ENCODE results near the gene PEPD.

The PEPD gene

DNA sequence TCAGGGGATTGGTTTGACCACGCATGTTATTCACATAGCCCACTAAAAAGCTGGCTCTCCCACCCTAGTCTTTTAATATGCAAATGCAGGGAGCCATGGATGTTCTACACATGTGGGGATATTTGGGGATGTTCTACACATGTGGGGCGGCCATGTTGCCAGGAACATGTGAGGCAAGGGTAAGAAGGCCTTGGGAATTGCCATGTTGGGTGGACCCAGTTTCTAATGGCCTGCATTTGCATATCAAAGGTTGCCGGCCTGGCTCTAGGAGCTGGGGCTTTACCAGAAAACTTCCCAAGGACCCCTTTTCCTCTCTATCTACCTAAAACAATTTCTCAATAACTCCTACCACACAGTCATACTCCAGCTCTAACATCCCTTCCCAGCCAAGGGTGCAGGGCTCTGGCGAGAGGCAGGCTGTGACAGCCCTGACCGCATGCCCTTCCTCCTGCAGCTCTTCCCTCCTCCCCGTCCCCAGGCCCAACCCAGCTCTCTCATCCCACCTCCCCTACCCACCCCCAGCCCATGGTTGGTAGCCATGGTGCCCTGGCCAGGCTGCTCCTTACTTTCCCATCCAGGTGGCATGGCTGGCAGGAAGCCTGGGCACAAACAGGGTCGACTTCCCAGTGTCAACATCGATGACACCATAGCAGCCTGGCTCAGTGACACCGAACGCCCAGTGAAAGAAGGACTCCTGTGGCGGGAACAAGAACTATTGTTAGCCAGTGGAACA, 11.0 kb downstream of the PEPD start:
- DNase-seq, result no peak

- DNase-seq, result no peak
These were observed 11.8 kb downstream of the PEPD start for GRCh38 chr19:33509774-33510173.

DNA sequence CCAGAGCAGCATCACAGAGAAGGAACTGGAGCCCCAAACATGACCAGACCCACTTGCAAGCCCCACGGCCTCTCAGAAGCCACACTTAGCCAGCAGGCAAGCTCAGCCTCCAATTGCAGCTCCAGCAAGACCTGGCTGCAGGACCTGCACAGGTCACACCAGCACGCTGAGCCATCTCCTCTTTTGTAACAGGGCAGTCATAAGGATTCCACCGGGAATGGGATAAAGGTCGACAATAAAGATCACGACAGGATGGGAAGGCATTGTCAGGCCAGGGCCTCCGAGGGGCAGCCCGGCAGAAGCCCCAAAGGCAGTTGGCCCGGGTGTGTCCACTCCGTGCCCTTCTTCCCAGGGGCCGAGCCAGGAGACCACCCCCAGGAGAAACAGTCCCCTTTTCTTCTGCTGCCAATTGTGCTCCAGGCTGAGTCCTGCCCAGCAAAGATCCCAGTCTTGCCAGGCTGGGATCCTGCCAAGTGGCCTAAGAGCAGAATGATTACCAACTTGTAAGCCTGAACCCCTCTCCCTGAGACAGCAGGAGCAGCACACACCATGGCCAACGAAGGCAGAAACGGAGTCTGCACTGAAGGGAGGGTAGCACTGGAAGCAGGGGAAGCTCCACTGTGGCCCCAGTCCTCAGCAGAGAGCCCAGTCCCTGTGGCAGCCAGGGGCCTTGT, 12.5 kb downstream of the PEPD start:
- no peak for DNase-seq

GRCh38 chr19:33508431-33508830, 13.2 kb downstream of the PEPD start:
- DNase-seq, result no peak

GRCh38 chr19:33508009-33508408, 13.6 kb downstream of the PEPD start:
- DNase-seq, result no peak

DNA sequence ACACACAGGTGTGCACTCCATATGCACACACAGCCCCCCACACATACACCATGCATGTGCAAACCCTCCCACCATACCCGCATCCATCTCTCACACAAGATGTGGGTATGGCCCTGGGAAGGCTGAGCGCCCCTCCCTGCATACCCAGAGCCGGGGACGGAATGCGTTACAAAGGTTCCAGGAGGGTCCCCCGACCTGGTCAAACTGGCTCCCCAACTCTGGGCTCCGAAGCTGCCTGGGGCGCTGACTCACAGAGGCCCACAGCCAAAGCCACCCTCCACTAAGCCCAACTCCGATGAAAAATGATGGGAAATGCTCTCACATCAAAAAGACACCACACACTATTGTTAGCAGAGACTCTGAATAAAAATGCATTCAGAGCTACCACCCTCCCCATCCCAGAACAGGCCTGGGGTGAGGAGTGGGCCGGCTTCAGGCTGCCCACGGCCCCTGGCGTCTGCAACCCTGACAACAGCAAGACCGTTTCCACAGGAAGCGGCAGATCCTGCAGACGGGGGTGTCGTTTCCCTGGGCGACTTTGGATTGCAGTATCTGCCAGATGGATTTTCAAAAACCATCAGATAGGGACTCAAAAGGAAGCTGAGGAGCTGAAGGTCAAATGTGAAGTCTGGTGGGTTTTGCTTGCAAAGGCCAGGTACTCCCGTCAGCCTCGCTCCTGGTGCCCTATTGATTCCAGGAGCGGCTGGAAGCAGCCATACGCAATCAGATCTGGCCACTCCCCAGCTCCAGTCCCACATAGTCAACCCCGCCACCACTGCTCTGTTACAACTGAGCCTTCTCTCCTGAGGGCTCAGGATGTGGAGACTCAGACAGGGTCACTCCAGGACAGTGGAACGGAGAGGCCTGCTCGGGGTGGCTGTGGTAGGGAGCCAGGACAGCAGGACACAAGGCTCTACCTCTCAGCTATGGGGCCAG, 14.3 kb downstream of the PEPD start:
- DNase-seq, result no peak

DNA sequence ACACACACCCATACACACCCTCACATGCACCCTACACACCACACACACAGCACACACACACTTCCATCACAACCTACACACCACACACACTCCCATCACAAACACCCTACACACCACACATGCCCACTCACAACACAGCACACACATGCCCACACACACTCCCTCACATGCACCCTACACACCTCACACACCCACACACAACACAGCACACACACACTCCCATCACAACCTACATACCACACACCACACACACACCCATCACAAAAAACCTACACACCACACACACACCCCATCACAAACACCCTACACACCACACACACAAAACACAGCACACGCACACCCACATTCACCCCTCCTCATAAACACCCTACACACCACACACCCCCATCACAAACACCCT, 15.1 kb downstream of the PEPD start:
- no peak for DNase-seq

DNA sequence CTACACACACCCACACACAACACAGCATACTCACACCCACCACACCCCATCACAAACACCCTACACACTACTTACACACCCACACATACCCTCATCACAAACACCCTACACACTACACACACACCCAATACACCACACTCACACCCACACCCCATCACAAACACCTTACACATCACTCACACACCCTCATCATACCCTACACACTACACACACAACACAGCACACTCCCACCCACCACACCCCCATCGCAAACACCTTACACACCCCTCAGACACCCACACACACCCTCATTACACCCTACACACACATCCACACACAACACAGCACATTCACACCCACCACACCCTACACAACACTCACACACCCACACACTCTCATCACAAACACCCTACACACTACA, 15.8 kb downstream of the PEPD start:
- DNase-seq, result no peak

DNA sequence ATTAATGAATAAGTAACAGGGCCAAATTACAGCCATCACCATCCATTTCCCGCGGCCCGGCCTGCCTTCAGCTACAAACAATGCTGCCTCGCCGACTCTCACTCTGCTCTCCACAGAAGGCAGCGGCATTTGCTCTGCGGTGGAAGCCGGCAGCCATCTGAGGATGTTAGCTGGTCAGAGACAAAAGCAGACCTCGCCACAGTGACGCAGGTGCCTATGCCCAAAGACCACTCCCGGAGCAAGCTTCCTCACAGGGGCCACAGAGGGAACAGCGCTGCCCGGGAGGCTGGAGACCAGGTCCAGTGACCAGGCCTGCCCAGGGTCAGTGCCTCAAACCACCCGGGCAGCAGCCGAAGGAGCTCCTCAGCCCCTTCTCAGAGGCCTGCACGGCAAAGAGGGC, 16.4 kb downstream of the PEPD start:
- DNase-seq, result no peak

DNA sequence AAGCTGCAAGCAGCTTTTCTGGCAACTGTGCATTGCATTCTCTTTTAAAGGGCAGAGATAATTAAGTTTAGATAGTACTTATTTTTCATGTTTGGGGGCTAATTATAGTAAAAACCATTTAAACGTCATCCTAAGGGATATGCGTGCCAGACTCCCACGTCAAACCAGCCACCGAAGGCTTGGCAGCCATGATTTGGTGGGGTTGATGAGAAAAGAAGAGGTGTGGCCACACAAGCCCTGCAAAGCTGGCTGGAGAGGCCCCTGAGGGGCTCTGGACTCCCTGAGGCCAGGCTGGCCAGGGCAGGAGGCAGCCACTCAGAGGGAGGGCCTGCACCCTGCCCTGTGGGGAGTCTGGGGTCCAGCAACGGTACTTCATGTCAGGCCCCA, 17.5 kb downstream of the PEPD start:
- no peak for DNase-seq

- no peak for DNase-seq
These were observed 18.0 kb downstream of the PEPD start for GRCh38 chr19:33503433-33504057.

GRCh38 chr19:33503030-33503429, 18.6 kb downstream of the PEPD start:
- no peak for DNase-seq

GRCh38 chr19:33502521-33502920, 19.1 kb downstream of the PEPD start:
- no peak for DNase-seq

DNA sequence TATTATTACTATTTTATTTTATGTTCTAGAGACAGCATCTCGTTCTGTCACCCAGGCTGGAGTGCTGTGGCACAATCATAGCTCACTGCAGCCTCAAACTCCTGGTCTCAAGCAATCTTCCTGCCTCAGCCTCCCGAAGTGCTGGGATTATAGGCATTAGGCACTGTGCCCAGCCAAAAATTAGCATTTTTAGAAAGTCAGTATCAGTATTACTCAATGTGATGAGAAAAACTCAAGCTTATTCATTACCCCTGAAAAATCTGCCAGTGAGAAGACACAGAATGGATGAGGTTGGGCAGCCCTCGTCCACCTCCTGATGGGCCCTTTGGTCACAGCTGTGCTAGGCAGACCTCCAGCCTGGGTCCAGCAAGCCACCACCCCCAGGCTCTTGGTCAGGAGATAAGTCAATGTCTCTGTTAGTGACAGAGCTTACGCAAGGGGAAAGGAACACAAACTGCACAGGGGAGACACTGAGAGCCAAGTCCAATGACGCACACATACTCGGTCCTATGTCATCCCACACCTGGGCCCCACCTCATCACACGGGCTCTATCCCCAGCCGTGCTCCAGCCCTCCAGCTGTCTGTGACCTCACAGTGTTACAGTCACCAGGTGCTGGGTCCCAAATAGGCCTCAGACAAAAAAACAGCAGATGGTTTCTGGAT, 19.8 kb downstream of the PEPD start:
- no peak for DNase-seq

GRCh38 chr19:33500991-33501390, 20.6 kb downstream of the PEPD start:
- no peak for DNase-seq

DNA sequence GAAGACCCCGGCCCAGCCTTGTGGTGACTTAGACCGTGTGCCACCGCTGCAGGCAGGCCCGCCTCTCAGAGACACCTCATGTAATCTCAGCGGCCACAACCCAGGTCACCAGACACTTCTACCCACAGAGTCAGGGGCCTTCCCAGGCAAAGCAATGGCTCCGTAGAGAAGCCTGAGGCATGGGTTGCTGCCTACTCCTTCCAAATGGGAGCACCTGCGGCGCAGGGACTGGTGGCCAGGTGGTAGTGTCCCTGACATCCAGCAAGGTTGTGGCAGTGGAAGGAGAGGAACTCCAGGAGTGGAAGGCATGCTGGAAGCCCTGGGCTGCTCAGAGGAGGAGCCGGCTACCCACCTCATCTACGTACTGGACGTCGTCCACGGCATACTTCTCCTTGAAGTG, 21.0 kb downstream of the PEPD start:
- no peak for DNase-seq

GRCh38 chr19:33499671-33500506, 21.7 kb downstream of the PEPD start:
- no peak for DNase-seq

GRCh38 chr19:33499248-33499647, 22.3 kb downstream of the PEPD start:
- no peak for DNase-seq

GRCh38 chr19:33498391-33499000, 23.1 kb downstream of the PEPD start:
- no peak for DNase-seq

DNA sequence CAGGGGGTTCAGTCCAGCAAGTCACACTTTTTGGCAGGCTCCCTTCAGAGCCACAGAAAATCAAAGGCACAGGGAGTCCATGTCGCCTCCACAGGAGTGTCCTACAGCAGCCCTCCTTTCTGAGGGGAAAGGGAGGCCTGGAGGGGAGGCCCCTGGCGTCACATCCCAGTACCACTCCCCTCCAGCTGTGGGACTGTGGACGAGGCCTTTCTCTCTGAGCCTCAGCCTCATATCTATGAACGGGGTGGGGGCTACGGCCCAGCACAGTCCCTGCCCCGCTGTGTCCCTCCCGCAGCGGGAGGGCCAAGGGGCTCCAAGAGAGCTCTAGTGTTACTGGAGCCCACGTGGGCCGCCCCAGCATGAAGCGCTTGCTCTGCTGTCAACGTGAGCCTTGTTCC, 23.8 kb downstream of the PEPD start:
- DNase-seq, result no peak

- DNase-seq, result no peak
These were observed 24.3 kb downstream of the PEPD start for GRCh38 chr19:33497131-33497777.
